SH-SY5Y (cell line): ENCODE data around the gene CDH16.

Experiments
- GATA2 ChIP-seq: IDR thresholded peaks from 2 replicates; pipeline ENCODE4 v1.6.1; 2011; ENCODE audit warnings: mild to moderate bottlenecking, low read depth, low read length
- GATA3 ChIP-seq: IDR thresholded peaks from 2 replicates; pipeline ENCODE4 v1.6.1; 2011; ENCODE audit warnings: low read depth, mild to moderate bottlenecking, low read length, moderate library complexity

DNA sequence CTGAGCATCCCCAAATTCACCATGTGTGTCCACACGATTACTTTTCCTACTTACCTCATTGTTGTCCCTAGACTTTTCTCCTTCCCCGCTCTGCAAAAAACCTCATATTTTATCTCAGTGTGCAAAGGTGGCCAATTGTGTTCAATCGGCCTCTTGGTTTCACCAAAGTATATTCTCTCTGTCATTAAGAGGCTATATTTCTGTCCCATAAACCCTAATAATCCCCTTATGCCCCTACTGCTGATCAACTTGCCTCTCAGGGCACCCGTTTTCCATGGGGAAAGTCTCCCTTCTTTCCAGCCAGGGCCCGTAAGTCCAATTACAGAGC lies 28.3 kb upstream of the CDH16 start:
- TF ChIP-seq GATA2 (no peak), GATA3 (no peak)
